ENCODE measurements around the gene AFF1. TPM values are rescaled to one million over a fixed set of nuclear protein-coding genes. Genes with fewer than 3 reads are reported as not detected.
"Not testable (repeated sequence)": the region's sequence is repeated elsewhere in the genome, so short reads cannot be mapped to it uniquely, and the experiment has no call there.

AFF1 gene
- total RNA-seq, 1 donor from 2014 or later: 18.8 TPM

DNA sequence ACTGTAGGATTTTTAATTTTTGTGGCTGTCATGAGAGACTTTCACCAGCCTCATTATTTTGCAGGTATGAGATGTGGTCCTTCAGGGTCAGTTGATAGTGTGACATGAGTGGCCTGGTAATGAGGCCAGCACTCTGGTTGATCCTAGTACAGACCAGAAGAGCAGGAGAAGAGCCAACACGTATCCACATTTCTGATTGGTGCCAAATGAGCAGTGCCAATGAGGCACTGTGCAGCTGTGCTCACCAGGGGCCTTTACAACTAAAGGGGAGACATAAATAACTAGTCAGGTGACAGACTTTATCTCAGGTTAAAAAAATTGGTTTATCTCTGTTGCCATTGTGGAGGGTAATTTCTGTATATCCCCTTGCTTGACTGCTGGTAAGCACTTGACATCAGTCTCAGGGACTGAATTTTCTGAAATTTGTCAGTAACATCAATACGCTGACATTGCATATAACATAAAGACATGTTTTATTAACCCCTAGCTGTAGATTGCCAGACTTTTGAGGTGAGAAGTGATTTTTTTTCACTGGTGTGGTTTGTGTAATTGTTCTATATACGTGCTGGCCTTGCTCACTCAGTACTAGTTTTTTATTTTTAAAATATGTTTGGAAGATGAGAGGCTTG, 101.2 kb downstream of the AFF1 start:
- DNase-seq (ENCODE audit: low read depth, low spot score): no peak

DNA sequence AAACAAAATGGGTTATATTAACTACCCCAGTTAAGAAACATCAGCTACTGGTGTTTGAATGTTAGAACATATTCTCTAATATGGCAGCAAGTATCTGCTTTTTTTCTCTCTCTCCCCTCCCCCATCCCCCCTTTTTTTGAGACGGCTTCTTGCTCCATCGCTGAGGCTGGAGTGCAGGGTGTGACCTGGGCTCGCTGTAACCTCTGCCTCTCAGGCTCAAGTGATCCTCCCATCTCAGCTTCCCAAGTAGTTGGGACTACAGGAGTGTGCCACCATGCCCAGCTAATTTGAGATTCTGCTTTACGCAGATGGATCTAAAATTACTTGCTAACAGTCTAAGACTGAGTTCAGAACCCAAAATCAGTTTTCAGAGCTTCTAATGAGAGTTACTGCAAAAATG, 101.9 kb downstream of the AFF1 start:
- no peak for DNase-seq (ENCODE audit: low read depth, low spot score)

DNA sequence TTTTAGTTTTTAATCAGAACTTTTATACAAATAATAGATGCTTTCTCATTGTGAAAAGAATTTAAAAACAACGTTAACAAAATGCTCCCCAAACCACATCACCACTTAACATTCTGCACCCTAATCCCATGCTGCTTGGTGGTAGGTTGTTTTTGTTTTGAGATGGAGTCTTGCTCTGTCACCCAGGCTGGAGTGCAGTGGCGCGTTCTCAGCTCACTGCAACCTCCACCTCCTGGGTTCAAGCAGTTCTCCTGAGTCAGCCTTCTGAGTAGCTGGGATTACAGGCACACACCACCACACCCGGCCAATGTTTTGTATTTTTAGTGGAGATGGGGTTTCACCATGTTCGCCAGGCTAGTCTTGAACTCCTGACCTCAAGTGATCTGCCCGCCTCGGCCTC, 102.4 kb downstream of the AFF1 start:
- DNase-seq (ENCODE audit: low read depth, low spot score): not testable (repeated sequence)

DNA sequence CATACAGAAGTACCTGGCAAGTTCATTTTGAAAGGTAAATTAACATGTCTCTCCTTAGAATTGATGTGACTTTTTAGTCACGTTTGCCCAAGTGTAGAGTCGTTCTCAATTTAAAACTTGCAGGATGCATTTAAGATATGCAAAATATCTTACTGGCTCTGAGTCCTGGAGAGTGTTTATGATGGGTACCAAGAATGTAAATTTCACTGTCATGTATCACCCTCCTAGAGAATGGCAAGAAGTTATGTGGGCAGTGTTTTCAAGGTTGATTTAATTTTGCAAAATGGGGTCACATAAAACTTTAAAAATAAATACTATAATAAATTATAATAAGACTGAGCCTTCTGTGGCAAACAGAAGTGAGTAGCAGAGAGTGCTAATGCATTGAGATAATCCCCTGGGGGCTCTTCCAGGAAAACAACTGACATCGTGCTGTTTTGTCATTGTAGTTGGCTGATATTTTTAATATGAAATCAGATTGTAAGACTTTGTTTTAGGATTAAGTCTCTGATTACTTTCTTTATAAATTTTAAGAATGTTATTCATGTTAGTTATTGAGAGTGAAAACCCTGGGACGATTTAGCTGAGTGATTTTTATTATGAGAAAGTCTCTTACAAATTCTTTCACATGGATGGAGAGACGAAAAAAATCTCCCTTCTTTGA, 103.0 kb downstream of the AFF1 start:
- DNase-seq (ENCODE audit: low read depth, low spot score): no peak

DNA sequence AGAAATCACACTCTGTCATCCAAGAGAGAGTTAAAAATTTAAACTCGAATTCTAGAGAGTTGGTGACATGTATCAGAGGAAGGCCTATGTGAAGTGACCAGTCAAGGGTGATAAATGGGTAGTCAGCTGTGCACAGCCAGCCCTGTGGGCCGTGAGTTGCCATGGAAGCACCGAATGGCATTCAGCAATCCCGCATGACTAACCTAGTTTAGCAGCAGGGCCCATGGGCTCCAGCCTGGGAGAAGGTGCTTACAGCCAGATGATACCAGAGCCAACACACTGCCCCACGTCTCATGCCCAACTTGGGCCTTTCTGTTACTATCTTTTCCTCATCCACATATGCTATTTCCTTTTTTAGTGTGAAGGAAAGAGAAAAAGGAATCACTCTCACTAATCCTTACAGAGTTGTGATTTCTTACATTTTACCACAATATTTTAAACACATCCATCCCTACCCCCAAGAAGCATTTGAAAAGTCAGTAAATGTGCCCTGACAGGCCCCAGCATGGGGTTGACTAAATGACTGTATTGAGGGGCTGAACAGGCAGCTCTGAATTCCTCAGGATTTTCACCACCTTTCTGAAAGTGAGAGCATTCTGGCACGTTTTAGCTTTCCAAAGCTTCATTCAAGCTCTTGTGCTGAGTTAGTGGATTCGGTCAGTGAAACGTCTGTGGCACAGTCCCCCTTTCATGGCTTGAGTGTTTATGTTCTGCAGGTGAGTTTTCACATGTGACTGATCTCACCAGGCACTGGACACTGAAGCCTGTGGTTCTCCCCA, 104.2 kb downstream of the AFF1 start:
- peak; percentile 73 for DNase-seq (ENCODE audit: low read depth, low spot score)

DNA sequence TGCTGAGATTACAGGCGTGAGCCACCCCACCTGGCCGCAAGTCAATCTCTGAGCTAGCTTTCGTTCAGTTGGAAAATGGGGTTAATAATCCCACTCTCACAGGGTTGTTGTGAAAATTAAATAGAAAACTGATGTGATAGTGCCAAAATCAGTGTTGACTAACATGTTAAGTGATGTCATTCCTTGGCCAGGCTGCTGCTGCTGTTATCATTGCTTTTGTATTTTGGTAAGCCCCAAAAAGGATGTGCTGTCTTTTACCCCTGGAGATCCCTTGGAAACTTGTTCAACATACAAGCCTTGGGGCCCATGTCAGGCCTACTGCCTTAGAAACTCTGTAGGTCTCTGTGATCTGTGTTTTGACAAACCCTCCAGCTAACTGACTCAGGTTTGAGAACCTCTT, 106.3 kb downstream of the AFF1 start:
- DNase-seq (ENCODE audit: low read depth, low spot score): no peak

DNA sequence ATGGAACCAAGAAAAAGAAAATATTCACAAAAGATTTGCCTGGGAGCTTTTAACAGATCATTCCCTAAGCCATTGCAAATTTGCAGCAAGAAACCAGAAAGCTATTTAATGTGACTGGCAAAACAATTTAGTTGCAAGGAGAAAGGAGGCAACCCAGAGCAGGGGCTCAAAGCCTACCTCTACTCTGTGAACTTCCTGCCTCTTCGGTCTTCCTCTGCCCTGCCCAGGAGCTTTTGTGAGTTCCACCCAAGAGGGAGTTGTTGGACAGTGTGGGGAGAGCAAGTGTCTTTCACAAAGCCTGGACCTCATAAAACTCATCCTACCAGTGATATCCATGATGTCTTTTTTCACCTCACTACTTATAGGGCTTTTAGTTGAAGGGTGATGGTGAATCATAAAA, 107.4 kb downstream of the AFF1 start:
- DNase-seq (ENCODE audit: low read depth, low spot score): no peak

DNA sequence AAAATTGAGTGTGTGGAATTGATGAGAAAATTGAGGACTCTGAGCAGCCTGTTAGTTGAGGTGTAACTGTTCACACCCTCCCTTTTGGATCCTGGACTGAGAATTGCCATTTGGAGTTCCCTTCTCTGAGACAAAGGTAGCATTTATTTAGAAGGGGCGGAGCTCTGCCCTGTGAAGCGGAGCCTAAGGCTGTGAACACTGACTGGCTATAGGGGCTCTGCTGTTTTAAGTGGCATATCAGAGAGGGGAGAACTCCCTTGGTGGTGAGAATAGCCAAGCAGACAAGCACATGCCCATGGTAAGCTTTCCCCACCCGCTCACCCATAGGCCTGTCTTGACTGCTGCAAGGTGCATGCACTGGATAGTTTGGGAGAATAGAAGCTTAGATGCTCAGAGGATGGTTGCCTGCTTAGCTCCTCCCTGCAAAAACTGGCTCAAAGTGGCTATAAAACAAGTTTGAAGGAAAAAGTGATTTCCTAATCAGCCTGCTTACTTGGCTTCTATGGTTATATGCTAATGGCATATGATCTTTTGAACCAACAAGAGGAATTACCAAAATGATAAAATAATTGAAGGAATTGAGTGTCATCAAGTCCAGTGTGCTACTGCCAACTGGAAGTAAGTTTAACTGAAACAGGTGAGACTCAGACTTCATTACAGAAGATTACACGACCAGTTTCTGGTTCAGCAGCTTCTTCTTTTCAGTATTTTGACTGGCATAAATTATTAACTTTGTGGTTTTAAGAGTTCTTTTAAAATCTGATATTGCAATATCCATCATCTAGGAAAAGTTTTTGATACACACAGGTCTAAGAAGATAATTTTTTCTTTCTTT, 108.4 kb downstream of the AFF1 start:
- no peak for DNase-seq (ENCODE audit: low read depth, low spot score)

DNA sequence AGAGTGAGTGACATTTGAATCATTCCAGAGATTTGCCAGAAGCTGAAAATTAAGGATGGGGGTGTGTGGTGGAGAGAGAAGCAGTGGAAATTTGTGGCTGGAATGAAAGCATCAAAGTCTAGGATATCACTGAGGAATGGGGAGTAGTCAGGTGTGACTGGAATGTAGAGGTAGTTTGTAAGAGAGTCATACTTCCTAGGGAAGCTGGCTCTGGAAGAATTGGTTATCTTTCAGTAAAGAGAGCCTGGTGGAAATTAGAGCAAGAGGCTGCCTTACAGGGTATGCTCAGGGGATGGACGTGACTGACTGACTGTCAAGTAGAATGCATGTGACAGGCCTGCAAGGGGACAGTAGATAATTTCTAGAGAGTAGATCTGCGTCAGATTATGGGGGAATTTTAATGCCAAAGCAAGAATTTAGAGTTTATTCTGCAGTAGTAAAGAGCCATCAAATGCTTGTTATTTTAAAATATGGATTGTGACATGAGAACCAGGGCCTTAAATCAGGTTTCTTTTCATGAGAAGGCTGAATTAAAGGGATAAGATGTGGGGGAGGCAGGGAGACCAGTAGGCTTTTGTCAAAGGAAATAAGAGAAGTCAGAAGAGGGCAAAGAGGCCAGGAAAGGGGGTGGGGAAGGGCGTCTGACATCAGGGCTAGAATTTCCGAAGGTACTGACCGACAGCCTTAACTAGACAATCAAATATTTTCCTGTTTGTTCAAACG, 109.9 kb downstream of the AFF1 start:
- DNase-seq (ENCODE audit: low read depth, low spot score): no peak

DNA sequence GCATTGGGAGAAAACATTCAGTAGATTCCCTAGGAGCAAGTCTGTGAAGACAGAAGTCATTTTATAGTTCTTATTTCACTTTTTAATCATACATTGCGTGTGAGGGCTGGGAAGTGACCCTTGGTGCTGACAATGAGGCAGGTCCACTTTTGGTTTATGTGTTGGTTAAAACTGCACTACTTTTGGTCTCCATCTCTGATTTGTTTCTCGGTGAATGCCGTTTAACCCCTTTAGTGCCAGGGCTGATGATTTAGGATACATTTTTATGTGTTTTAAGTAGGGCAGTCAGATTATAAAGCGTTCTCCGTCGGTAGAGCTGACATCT, 110.4 kb downstream of the AFF1 start:
- DNase-seq (ENCODE audit: low read depth, low spot score): no peak

DNA sequence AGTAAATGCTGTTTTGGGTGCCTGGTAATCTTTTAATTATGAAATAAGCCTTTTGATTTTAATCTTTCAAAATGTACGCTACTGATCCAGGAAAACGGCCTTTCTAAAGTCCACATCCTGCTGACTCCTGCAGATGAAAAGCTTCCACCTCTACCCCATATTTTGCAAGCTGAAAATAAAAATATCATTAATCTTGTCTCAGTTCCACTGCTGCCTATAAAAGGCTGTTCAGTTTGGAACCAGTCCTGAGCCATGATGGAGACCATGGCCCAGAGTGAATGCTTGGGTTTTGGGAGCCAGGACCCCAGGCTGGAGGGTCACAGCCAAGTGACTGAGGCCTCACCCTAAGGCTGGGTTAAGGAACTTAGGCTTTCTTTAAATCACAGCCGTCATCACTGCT, 110.8 kb downstream of the AFF1 start:
- DNase-seq (ENCODE audit: low read depth, low spot score): no peak

DNA sequence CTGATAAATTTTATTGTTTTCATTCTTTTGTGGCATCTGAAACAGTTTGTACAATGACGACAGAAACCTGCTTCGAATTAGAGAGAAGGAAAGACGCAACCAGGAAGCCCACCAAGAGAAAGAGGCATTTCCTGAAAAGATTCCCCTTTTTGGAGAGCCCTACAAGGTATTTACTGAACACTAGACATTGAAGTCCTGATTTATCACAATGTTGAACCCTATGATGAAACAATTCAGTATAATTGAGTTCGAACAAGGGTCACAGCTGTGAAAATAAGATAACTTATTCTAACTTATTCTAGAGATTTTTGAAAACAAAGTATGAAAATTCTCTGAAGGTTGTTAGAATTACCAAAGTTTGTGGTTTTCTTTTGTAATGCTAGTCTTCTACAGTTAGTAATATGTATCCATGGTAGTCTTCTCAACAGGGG, 111.3 kb downstream of the AFF1 start:
- peak; percentile 82 for DNase-seq (ENCODE audit: low read depth, low spot score)

DNA sequence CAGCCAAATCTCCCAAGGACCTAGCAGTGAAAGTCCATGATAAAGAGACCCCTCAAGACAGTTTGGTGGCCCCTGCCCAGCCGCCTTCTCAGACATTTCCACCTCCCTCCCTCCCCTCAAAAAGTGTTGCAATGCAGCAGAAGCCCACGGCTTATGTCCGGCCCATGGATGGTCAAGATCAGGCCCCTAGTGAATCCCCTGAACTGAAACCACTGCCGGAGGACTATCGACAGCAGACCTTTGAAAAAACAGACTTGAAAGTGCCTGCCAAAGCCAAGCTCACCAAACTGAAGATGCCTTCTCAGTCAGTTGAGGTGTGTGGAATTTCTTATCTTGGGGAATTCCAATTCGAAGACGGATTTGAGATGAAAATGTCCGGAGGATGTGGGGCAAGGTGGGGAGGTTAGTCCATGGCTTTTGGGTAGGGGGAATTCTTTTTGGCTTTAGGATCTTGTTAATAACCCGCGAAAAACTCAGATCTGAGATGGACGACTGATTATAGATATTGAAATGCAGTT, 112.5 kb downstream of the AFF1 start:
- no peak for DNase-seq (ENCODE audit: low read depth, low spot score)

DNA sequence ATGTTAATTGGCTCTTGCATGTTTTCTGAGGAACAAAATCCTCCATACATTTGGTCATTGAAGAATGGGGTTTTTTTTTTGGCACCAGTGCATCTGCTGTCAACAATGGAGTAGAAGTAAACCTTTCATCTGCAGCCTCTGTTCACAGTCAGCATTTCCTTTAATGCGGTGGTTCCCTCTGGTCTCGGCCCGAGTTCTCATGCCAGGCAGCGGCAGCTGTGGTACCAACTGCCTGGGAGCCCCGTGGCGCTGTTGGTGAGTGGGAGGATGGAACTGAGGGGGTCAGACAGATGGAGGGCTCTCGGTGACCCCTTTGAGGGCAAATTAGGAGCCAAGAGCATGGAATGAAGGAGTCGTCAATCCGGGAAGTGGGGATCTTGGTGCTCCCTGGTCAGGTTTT, 114.7 kb downstream of the AFF1 start:
- DNase-seq (ENCODE audit: low read depth, low spot score): no peak

DNA sequence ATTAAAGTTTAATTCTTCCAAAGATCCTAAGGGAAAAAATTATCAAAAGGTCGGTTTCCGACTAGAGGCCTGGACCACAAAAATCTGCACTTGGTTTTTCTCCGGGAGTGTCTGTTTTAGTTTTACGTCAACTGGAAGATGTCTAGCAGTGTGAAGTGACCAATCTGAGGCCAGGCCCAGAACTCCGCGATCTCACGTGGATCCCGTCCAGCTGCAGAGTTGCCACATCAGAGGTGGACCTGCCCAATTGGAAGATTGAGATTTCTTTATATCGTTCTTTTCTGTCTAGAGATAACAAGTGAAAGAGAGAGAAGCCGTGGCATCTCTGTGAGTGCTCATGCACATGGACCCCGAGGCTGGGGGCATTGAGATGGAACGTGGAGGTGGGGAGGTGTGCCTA, 115.8 kb downstream of the AFF1 start:
- no peak for DNase-seq (ENCODE audit: low read depth, low spot score)

DNA sequence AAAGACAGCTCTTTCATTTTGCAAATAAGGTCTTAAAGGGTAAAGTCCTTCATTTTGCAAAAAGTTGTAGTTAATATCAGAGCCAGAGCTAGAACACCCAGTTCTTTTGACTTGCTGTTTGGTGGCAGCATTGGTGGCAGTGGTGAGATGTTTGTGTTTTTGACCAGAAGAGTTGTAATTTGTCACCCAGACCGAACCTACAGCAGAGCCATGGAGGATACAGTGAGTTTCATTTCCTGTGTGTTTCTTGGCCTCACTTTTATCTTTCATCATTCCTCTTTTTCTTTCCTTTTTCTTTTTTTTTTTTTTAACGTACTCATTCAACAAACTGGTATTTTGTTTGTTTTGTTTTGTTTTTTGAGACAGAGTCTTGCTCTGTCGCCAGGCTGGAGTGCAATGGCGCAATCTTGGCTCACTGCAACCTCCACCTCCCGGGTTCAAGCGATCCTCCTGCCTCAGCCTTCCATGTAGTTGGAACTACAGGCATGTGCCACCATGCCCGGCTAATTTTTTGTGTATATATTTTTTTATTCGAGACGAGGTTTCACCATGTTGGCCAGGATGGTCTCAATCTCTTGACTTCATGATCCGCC, 116.4 kb downstream of the AFF1 start:
- no peak for DNase-seq (ENCODE audit: low read depth, low spot score)

DNA sequence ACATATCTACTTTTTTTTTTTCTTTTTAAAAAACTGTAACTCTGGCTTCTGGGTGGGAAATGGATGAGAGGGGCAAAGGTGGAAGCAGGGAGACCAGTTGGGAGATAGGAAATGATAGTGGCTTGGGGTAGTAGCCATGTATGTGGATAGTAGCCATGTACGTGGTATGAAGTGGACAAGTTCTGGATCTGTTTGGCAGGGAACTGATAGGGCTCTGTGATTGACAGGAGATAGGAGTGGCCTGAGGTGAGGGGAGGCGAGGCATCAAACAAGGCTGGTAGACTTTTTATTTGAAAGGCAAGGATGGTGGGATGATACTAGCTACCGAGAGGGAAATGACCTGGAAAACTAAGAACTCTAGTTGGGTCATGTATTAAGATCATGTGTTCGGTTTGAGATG, 117.8 kb downstream of the AFF1 start:
- DNase-seq (ENCODE audit: low read depth, low spot score): no peak

DNA sequence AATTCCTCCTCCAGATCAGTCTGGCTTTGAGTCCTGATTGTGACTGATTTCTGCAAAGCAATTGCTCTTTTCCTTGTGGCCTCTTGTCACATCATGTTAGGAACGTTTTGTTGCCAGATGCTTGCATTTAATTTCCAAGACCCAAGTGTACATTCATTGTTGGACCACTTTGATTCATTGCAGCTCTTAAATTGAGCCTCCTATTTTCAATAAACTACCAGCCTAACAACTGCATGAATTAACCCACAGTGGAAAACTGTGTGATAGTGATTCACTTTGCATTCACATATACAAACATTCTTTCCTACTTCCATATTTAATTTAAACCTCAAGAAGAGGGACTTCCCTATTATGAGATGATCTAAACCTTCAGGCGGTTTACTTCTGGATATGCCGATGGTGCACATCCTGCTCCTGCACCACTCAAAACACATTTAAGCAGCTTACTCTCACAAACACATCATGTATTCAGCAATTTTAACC, 118.4 kb downstream of the AFF1 start:
- DNase-seq (ENCODE audit: low read depth, low spot score): no peak

DNA sequence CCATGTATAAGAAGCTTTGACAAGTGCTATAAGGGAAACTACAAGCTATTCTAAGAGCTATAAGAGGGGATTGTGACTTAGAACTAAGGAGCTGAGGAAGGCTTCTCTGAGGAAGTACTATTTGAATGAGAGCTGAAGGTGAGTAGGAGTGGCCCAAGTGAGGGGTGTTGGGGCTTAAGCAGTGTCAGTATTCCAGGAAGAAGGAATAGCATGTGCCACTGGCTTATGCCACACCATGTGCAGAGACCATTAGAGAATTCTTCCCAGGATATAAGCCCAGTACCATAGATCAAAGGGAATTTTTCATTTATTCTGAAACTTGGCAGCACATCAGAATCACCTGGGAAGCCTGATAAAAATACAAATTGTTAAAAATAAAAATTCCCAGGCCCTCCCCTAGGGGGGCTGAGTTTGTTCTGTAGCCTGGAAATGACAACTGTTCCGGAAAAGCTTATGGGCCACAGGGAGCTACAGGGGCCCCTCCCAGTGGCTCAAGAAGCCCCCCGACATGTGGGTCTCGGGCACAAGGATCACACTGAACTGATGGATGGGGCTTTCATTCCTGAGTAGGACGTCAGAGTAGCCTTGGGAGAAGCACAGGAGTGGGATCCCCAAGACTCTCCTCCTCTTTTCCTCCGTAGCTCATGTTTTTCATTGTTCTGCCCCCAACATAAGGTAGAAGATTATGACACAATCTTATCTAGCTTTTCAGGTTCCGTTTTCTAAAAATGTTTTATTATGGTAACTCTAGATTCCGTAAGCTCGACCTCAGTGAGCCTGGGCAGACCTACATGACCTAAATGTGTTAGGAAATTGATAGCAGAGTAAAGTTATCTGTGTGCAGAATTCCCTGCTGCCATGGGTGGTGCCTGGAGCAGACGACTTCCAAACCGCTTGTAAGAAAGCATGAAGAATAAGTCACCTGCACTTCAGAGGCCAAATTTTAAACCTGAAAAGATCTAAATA, 119.3 kb downstream of the AFF1 start:
- no peak for DNase-seq (ENCODE audit: low read depth, low spot score)
